Stimulated activated CD8-positive, alpha-beta memory T cell treated with anti-CD3 and anti-CD28 coated beads, Interleukin-7, amount 100 ng/mL, for 48 hours (primary cell): ENCODE measurements around the gene LBHD1.
"Not testable (repeated sequence)": the region's sequence is repeated elsewhere in the genome, so short reads cannot be mapped to it uniquely, and the experiment has no call there.

Source experiments
- DNase-seq, 2 donors: peaks; one replicate each; pipeline ENCODE4 v3.0.0-alpha.2; 2020; ENCODE audit warnings: low read depth in 1 of 2; ENCODE audit errors: extremely low read depth in 1 of 2

Gene LBHD1

DNA sequence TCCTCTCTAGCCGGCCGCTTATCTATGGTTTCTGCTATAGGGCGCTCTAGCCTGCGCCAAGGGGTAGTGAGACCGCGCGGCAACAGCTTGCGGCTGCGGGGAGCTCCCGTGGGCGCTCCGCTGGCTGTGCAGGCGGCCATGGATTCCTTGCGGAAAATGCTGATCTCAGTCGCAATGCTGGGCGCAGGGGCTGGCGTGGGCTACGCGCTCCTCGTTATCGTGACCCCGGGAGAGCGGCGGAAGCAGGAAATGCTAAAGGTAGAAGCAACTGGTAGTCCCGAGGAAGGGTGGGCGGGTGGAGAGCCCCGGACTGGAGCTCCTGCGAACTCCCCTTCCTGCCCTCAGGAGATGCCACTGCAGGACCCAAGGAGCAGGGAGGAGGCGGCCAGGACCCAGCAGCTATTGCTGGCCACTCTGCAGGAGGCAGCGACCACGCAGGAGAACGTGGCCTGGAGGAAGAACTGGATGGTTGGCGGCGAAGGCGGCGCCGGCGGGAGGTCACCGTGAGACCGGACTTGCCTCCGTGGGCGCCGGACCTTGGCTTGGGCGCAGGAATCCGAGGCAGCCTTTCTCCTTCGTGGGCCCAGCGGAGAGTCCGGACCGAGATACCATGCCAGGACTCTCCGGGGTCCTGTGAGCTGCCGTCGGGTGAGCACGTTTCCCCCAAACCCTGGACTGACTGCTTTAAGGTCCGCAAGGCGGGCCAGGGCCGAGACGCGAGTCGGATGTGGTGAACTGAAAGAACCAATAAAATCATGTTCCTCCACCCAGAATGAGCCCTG, at the start of gene LBHD1, which contains the start of gene UQCC3:
LBHD1 (minus strand) TSS at position 660 of the 782 bp plus-strand sequence. CDS start 2,236 bp downstream, outside the sequence.
UQCC3 (plus strand) TSS at position 66 of the 782 bp plus-strand sequence; CDS start at position 139, 73 bp downstream.
- DNase-seq = peak; percentile 52 to 68

GRCh38 chr11:62719302-62719978, 47.4 kb upstream of the LBHD1 start:
- DNase-seq = no peak

GRCh38 chr11:62716816-62717215, 44.7 kb upstream of the LBHD1 start:
- no peak for DNase-seq

GRCh38 chr11:62716206-62716605, 44.1 kb upstream of the LBHD1 start:
- DNase-seq = no peak

DNA sequence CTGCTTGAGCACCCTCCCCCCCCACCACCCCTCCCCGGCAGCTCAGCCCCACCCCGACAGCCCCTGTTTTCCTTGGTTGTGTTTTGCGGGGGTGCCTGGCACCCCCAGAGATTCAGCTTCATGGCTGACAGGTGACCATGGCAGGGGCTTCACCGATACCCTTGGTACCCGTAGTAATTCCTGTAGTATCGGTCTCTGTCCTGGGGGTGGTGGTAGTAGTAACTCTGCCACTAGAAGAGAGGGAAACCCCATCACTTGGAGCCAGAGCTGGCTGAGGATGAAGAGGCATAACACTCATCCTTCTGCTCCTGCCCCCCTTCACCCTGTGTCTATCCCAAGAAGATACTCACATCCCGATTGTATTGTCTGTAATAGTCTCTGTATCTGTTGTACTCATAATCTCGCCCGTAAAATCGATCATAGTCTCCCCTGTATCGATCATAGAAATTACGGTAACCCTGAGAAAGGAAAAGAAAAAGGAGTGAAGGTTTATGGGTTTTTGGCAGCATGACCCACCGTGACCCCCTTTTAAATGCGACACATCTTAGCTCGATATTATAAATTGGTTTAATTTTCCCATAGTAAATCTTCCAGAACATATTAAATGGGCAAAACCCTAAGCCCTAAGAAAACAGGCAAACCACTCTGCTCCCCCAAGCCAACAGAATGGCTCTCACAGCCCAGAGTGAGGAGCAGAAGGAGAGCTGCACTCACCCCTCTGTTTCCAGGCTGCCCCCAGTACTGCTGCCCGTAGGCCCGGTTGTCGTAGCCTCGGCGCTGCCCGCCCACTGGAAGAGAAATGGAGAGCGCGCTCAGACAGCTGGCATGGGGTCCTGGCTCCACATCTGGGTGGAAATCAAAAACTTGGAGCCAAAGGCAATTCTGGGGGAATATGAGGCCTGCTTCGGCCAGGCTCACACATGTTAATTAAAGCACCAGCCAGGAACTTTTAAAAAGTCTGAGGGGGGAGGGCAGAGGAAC, 43.4 kb upstream of the LBHD1 start:
- DNase-seq = no peak

GRCh38 chr11:62713343-62713742, 41.3 kb upstream of the LBHD1 start:
- DNase-seq = no peak

GRCh38 chr11:62712861-62713260, 40.8 kb upstream of the LBHD1 start:
- no peak for DNase-seq

DNA sequence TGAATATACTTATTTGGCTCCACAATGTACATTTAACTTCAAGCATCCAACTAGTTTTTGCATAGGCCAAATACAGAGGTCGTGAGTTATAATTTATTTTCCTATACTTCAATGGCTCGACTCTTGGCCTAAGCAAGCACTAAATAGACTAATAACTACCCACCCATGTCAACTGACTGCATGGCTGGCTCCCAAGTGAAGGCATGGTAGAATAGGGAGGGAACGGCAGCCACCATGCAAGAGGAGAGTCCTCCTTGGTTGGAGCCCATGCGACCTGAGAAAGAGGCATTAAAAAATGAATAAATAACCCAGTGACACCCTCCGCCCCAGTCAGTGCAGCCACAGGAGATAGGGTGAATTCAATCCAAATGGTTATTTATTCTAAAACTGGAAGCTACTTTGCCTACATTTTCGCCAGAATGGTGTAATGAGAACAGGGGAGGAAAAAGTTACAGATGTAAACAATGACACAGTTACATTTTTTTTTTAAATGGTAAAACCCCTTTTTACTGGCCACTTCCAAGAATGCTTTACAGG, 40.3 kb upstream of the LBHD1 start:
- no peak for DNase-seq

GRCh38 chr11:62710001-62710345, 37.9 kb upstream of the LBHD1 start:
- no peak for DNase-seq

- DNase-seq = peak; percentile 82 to 95
Measured at GRCh38 chr11:62709247-62710000, 37.4 kb upstream of the LBHD1 start.

DNA sequence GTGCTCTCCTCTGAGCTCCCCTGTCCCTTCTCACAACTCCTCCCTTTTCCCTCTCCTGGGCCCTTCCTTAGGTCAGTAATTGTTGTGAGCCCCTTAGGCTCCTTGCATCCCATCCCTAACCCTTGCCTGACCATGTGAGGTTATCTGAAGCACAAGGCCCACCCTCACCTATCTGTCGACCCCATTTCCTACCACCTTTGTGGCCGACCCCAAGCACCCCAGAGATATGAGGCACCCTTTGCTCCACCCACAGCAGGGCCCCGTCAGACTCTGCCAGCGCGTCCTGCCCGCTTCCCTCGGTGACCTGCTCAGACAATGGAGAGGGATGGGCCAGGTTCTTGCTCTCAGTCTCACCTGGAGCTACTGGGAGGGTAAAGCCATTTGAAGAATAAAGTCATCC, 36.7 kb upstream of the LBHD1 start:
- DNase-seq = peak in 1 of 2 donors; percentile 44

DNA sequence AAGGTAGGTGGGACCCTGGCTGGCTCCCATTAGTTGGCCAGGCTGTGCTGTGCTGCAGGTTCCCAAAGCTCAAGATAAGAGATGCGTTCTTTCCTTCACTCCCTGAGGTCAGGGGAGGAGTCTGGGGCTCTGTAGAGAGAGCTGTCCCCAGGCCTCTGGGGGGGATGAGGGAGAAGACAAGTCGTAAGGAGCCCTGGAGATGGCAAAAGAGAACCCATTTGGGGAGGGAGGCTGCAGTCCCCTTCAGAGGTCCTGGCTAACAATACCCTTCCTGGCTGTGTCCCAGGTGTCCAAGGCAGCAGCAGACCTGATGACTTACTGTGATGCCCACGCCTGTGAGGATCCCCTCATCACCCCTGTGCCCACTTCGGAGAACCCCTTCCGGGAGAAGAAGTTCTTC, 36.3 kb upstream of the LBHD1 start:
- no peak for DNase-seq

DNA sequence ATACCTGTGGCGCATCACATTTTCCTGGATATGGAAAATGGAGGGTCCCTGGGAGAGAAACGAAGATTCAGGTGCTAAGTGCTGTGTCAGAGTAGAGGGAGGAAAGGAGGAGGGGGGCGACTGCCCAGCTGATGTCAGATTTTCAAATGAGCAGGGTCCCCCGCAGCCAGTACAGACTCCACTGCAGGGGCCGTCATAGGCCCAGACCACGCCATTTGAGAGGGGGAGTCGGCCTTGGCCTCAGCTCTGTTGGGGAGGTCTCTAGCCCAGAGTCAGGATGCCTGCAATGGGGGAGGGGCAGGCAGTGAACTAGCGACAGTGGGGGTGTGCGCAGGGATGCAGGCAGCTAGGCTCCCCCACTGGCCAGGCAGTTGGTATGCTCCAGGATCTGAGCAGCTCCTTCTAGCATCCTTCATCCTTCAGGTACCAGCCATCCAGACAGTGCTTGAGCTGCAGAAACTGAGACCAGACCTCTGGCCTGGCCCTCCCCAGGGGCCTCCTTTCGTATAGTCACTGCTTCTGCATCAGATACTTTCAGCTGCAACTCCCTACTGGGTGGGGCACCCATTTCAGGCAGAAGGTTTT, 35.3 kb upstream of the LBHD1 start, which contains the start of the genes BSCL2 and GNG3:
BSCL2 (minus strand) TSS at position 148 of the 585 bp plus-strand sequence. CDS start 229 bp downstream, outside the sequence.
GNG3 (plus strand) TSS at position 400 of the 585 bp plus-strand sequence. CDS start 620 bp downstream, outside the sequence.
- no peak for DNase-seq

GRCh38 chr11:62706850-62707247, 34.8 kb upstream of the LBHD1 start:
- no peak for DNase-seq

DNA sequence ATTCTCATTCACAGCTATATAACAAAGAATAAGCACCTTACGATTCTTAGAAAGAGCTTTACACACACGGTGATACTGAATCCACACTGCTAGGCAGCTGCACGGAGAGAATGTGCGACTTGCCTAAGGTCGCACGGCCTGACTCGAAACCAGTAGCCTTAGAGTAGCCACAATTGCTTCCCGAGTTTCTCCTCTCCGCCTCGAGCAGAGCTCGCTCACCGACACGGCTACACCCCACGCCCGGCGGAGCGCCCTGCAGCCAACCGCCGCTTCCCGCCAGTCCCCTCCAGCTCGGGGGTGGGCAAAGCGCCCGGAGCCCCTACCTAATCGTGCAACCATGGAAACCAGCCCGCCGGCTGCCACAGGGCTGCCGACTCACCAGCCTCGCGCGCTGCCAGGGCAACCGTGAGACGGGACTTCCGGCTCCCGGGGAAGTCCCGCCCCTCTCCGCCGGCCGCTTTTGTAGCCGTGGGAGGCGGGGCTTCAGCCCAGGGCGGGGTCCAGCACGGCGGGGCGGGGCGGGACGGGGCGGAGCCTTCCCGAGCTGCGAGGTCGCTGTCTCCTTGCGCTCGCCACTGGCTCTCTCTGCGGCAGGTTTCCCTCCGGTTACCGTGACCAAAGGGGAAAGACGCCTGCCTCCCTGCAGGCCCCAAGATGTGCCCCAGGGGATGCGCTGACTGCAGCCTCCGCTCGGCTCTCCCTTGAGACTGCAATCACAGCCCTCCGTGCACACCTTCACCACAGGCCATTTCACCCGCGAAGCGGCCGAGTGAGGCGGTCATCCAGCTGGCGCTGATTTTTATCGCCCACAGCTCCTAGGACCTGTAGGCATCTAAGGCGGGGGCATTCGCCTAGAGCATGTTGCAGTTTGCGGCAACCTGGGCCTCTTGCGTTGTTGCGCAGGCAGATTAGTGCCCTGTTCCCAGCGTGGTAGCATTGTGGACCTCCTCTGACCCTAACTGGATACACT, 34.1 kb upstream of the LBHD1 start:
- peak; percentile 90 to 91 for DNase-seq

DNA sequence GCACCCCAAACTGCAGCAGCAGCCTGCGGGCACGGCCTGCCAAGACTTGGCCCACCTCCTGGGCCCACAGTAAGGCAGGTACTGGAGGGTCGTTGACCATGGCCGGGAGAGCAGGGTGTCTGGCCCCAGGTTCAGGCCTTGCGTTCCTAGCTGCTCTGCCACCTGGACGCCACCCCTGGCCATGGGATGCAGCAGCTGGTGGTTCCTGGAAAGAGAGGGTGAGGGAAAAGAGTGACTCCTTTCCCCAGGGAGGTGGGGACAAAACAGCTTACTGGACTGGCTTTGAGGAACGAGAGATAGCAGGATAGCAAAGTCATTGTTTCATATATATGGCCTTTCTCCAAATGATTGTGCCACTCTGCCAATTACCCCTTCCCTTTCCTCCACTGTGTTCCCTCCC, 33.3 kb upstream of the LBHD1 start:
- DNase-seq = no peak

DNA sequence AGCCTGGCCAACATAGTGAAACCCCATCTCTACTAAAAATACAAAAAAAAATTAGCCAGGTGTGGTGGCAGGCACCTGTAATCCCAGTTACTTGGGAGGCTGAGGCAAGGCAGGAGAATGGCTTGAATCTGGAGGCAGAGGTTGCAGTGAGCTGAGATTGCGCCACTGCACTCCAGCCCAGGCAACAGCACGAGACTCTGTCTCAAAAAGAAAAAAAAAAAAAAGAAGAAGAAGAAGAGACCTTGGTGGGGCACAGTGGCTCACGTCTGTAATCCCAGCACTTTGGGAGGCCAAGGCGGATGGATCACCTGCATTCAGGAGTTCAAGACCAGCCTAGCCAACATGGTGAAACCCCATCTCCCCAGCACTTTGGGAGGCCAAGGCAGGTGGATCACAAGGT, 31.9 kb upstream of the LBHD1 start:
- not testable (repeated sequence) for DNase-seq

DNA sequence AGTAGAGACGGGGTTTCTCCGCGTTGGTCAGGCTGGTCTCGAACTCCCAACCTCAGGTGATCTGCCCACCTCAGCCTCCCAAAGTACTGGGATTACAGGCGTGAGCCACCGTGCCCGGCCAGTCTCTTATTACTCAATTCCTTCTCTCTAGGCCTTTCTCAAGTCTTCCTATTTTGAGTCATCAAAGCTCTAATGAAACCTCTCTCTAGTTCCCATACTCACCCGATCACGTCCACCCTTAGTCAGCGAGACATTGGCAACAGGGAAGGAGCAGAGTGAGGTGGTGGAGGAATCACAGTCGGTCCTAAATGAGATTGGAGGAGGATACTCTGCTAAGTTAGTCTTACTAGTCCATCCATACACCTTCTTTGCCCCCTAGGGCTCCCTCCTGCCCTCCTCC, 30.2 kb upstream of the LBHD1 start:
- DNase-seq = no peak
